Measurements from ENCODE around the gene PTP4A1.

PTP4A1 gene

GRCh38 chr6:63574554-63574900 lies 2.2 kb downstream of the PTP4A1 start:
- peak overlapping the region; percentile 92 for H3K4me3 ChIP-seq (ENCODE audit: low read length)
- DNase-seq (ENCODE audit: low read depth): no peak
- TF ChIP-seq, protein P1, sequence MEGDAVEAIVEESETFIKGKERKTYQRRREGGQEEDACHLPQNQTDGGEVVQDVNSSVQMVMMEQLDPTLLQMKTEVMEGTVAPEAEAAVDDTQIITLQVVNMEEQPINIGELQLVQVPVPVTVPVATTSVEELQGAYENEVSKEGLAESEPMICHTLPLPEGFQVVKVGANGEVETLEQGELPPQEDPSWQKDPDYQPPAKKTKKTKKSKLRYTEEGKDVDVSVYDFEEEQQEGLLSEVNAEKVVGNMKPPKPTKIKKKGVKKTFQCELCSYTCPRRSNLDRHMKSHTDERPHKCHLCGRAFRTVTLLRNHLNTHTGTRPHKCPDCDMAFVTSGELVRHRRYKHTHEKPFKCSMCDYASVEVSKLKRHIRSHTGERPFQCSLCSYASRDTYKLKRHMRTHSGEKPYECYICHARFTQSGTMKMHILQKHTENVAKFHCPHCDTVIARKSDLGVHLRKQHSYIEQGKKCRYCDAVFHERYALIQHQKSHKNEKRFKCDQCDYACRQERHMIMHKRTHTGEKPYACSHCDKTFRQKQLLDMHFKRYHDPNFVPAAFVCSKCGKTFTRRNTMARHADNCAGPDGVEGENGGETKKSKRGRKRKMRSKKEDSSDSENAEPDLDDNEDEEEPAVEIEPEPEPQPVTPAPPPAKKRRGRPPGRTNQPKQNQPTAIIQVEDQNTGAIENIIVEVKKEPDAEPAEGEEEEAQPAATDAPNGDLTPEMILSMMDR (IDR thresholded peaks at IDR 0.05; ENCODE audit: insufficient read depth, low read depth, low read length, missing control alignments): no peak

GRCh38 chr6:63576147-63576772 lies 4.0 kb downstream of the PTP4A1 start:
- H3K4me3 ChIP-seq (ENCODE audit: low read length): no peak overlapping the region
- TF ChIP-seq, protein P1 (IDR thresholded peaks at IDR 0.05; ENCODE audit: insufficient read depth, low read depth, low read length, missing control alignments): no peak
- no peak for DNase-seq (ENCODE audit: low read depth)

DNA sequence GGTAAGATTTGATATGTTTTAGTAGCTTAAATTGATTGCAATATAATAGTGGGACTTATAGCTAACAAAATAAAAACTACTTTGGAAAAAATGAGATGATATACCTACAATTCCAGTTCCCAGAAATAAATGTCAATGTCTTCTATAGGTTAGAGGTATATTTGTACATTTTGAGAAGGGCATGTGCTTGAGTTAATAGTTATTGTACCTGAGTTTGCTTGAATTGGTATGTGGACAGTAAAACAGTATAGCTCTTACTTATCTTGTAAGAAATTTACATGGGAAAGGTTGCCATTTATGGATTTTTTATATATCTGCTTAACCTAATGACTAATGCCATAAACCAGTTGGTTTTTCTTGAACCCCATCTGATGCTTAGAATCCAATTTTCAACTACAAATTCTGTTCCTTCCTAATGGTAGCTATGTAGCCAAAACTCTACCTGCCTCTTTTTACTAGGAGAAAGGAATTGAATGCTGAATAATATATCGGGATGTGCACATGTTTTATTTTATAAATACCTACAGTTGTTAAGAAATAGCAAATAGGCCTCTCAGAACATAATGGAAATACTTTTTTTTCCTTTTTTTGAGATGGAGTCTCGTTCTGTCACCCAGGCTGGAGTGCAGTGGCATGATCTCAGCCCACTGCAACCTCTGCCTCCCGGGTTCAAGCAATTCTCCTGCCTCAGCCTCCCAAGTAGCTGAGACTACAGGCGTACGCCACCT lies 4.9 kb downstream of the PTP4A1 start:
- TF ChIP-seq, protein P1 (IDR thresholded peaks at IDR 0.05; ENCODE audit: insufficient read depth, low read depth, low read length, missing control alignments): no peak
- H3K4me3 ChIP-seq (ENCODE audit: low read length): no peak overlapping the region

GRCh38 chr6:63578757-63579156 lies 6.5 kb downstream of the PTP4A1 start:
- TF ChIP-seq, protein P1 (IDR thresholded peaks at IDR 0.05; ENCODE audit: insufficient read depth, low read depth, low read length, missing control alignments): no peak
- no peak overlapping the region for H3K4me3 ChIP-seq (ENCODE audit: low read length)
- DNase-seq (ENCODE audit: low read depth): no peak

More for the DNA sequence above, 4.9 kb downstream of the PTP4A1 start:
- DNase-seq (ENCODE audit: low read depth): no peak

GRCh38 chr6:63579937-63580703 lies 7.8 kb downstream of the PTP4A1 start:
- DNase-seq (ENCODE audit: low read depth): no peak
- no peak overlapping the region for H3K4me3 ChIP-seq (ENCODE audit: low read length)
- TF ChIP-seq, protein P1 (IDR thresholded peaks at IDR 0.05; ENCODE audit: insufficient read depth, low read depth, low read length, missing control alignments): no peak

DNA sequence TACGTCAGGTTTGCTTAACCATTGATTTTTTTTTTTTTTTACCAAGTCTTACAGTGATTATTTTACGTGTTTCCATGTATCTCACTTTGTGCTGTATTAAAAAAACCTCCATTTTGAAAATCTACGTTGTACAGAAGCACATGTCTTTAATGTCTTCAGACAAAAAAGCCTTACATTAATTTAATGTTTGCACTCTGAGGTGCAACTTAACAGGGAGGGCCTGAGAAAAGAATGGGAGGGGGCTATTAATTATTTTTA lies 8.4 kb downstream of the PTP4A1 start:
- no peak overlapping the region for H3K4me3 ChIP-seq (ENCODE audit: low read length)
- TF ChIP-seq, protein P1 (IDR thresholded peaks at IDR 0.05; ENCODE audit: insufficient read depth, low read depth, low read length, missing control alignments): no peak
- no peak for DNase-seq (ENCODE audit: low read depth)
